Effector CD4-positive, alpha-beta T cell (primary cell): ENCODE measurements around the gene GRAMD1B.

ENCODE experiments used
- DNase-seq: peaks from one replicate; pipeline ENCODE4 v3.0.0-alpha.2; 2020

GRAMD1B gene

GRCh38 chr11:123575441-123575840 is 145.4 kb downstream of the GRAMD1B start:
- DNase-seq: no peak

- DNase-seq: no peak
These were observed 146.0 kb downstream of the GRAMD1B start for GRCh38 chr11:123576082-123576481.

GRCh38 chr11:123576501-123576900 is 146.4 kb downstream of the GRAMD1B start:
- DNase-seq: no peak

GRCh38 chr11:123577081-123577598 is 147.1 kb downstream of the GRAMD1B start:
- DNase-seq: peak; percentile 43

- DNase-seq: no peak
These were observed 148.9 kb downstream of the GRAMD1B start for GRCh38 chr11:123578778-123579481.

GRCh38 chr11:123579482-123579812 is 149.4 kb downstream of the GRAMD1B start:
- no peak for DNase-seq

- DNase-seq: no peak
These were observed 150.1 kb downstream of the GRAMD1B start for GRCh38 chr11:123580137-123580536.

GRCh38 chr11:123580557-123581275 is 150.6 kb downstream of the GRAMD1B start:
- DNase-seq: peak; percentile 56

- DNase-seq: no peak
These were observed 151.8 kb downstream of the GRAMD1B start for GRCh38 chr11:123581651-123582399.

GRCh38 chr11:123582992-123583504 is 153.0 kb downstream of the GRAMD1B start:
- DNase-seq: no peak

- DNase-seq: no peak
These were observed 154.1 kb downstream of the GRAMD1B start for GRCh38 chr11:123584186-123584585.

GRCh38 chr11:123584737-123585136 is 154.7 kb downstream of the GRAMD1B start:
- no peak for DNase-seq

- DNase-seq: no peak
These were observed 155.1 kb downstream of the GRAMD1B start for GRCh38 chr11:123585206-123585605.

- DNase-seq: no peak
These were observed 155.6 kb downstream of the GRAMD1B start for GRCh38 chr11:123585706-123586105.

- DNase-seq: no peak
These were observed 156.5 kb downstream of the GRAMD1B start for GRCh38 chr11:123586568-123586967.

- no peak for DNase-seq
These were observed 157.0 kb downstream of the GRAMD1B start for GRCh38 chr11:123587044-123587443.

- no peak for DNase-seq
These were observed 157.5 kb downstream of the GRAMD1B start for GRCh38 chr11:123587559-123587958.

GRCh38 chr11:123588117-123588863 is 158.2 kb downstream of the GRAMD1B start:
- DNase-seq: no peak

GRCh38 chr11:123588864-123589262 is 158.8 kb downstream of the GRAMD1B start:
- no peak for DNase-seq

GRCh38 chr11:123590296-123590912 is 160.3 kb downstream of the GRAMD1B start:
- no peak for DNase-seq

GRCh38 chr11:123593570-123593969 is 163.5 kb downstream of the GRAMD1B start:
- DNase-seq: no peak
